ENCODE data around the gene STT3B.

GRCh38 chr3:31502803-31503221 lies 29.9 kb upstream of the STT3B start:
- TF ChIP-seq CTCF (IDR thresholded peaks at IDR 0.05): no peak
- no peak for TF ChIP-seq POLR2A (IDR thresholded peaks at IDR 0.05)

Measured in body of pancreas (tissue), 4 donors.